Loucy (cell line): ENCODE measurements around the gene TRAPPC13.

Experiments
- H2AFZ ChIP-seq: fragments of 200-600 bp; sonication (generic); 2 replicates; pipeline ENCODE4 v1.6.0; 2016; ENCODE audit warnings: antibody characterized with exemption, mild to moderate bottlenecking, low read length, moderate library complexity
- H3F3A ChIP-seq: fragments of 200-600 bp; 2 replicates; pipeline ENCODE4 v1.6.0; 2016; ENCODE audit warnings: antibody characterized with exemption, low read depth, mild to moderate bottlenecking
- H3K27me3 ChIP-seq: fragments of 200-600 bp; sonication (generic); 2 replicates; pipeline ENCODE4 v1.6.1; 2014; ENCODE audit warnings: low read length, mild to moderate bottlenecking; ENCODE audit not compliant: insufficient read depth, poor library complexity, severe bottlenecking
- H3K36me3 ChIP-seq: fragments of 200-600 bp; sonication (generic); 2 replicates; pipeline ENCODE4 v1.6.1; 2016; ENCODE audit warnings: low read length; ENCODE audit not compliant: insufficient read depth
- H3K4me1 ChIP-seq: fragments of 200-600 bp; sonication (generic); 2 replicates; pipeline ENCODE4 v1.5.1; 2014; ENCODE audit warnings: low read length, mild to moderate bottlenecking; ENCODE audit not compliant: insufficient read depth, poor library complexity, severe bottlenecking
- H3K4me2 ChIP-seq: fragments of 200-600 bp; sonication (generic); 2 replicates; pipeline ENCODE4 v1.6.0; 2014; ENCODE audit warnings: antibody characterized with exemption, low read length, low read depth, mild to moderate bottlenecking; ENCODE audit not compliant: poor library complexity, severe bottlenecking
- H3K4me3 ChIP-seq: fragments of 200-600 bp; sonication (generic); 2 replicates; pipeline ENCODE4 v1.5.1; 2014; ENCODE audit warnings: low read length, mild to moderate bottlenecking, mixed read lengths; ENCODE audit not compliant: poor library complexity, severe bottlenecking
- H3K79me2 ChIP-seq: fragments of 200-600 bp; sonication (generic); 2 replicates; pipeline ENCODE4 v1.6.1; 2014; ENCODE audit warnings: low read length; ENCODE audit not compliant: insufficient read depth
- H3K9ac ChIP-seq: fragments of 200-600 bp; sonication (generic); 2 replicates; pipeline ENCODE4 v1.6.0; 2014; ENCODE audit warnings: mild to moderate bottlenecking, low read depth, low read length, moderate library complexity; ENCODE audit not compliant: poor library complexity, severe bottlenecking
- H3K9me2 ChIP-seq: fragments of 200-600 bp; sonication (generic); replicated peaks from 2 replicates; pipeline ENCODE4 v1.6.1; 2016; ENCODE audit warnings: low read depth, low read length, mixed read lengths
- H3K9me3 ChIP-seq: fragments of 200-600 bp; sonication (generic); 2 replicates; pipeline ENCODE4 v1.6.1; 2014; ENCODE audit warnings: mild to moderate bottlenecking, antibody characterized with exemption, low read length, low read depth; ENCODE audit not compliant: insufficient read depth
- H4K20me1 ChIP-seq: fragments of 200-600 bp; sonication (generic); 2 replicates; pipeline ENCODE4 v1.6.0; 2014; ENCODE audit warnings: antibody characterized with exemption, low read length, mild to moderate bottlenecking; ENCODE audit not compliant: insufficient read depth, poor library complexity, severe bottlenecking
- EZH2phosphoT487 ChIP-seq: fragments of 200-600 bp; IDR thresholded peaks from 2 replicates; pipeline ENCODE4 v1.6.1; 2018; ENCODE audit warnings: antibody characterized with exemption, mild to moderate bottlenecking, moderate library complexity, borderline replicate concordance
- TF ChIP-seq, protein P1 (sequence below): fragments of 200-600 bp; sonication (generic); conservative IDR thresholded peaks from 2 replicates; pipeline ENCODE4 v1.5.1; 2014; ENCODE audit warnings: mild to moderate bottlenecking, antibody characterized with exemption, low read length

Gene TRAPPC13

DNA sequence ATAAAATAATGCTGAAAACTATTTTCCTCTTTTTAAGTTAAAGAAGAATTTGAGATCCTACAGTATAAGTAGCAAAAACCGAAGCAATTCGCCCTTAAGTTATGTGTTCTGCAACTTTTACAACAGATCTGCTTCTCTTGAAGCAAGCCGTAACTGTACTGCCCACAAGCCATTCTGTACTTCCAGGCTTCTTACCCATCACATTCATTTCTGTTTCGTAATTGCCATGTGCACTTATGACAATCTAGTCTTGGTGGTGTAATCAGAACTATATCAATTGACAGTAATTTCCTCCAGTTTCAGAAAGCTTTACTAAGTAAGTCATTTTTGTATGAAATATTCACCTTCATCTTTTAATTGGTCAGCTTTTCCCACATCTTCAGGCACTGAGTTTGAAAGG lies 83.3 kb downstream of the TRAPPC13 start:
- H3K9me2 ChIP-seq: no peaks in the 10 kb centered on the region
- H3K27me3 ChIP-seq: no peaks in the 10 kb centered on the region
- no peaks in the 10 kb centered on the region for H4K20me1 ChIP-seq
- no peak overlapping the region for H3K9ac ChIP-seq
- H3K4me3 ChIP-seq: no peak overlapping the region
- H3K4me2 ChIP-seq: no peak overlapping the region
- H3F3A ChIP-seq: no peaks in the 10 kb centered on the region
- H3K79me2 ChIP-seq: no peaks in the 10 kb centered on the region
- no peak overlapping the region for H2AFZ ChIP-seq
- H3K36me3 ChIP-seq: no peaks in the 10 kb centered on the region
- no peak for TF ChIP-seq EZH2phosphoT487
- TF ChIP-seq, protein P1, sequence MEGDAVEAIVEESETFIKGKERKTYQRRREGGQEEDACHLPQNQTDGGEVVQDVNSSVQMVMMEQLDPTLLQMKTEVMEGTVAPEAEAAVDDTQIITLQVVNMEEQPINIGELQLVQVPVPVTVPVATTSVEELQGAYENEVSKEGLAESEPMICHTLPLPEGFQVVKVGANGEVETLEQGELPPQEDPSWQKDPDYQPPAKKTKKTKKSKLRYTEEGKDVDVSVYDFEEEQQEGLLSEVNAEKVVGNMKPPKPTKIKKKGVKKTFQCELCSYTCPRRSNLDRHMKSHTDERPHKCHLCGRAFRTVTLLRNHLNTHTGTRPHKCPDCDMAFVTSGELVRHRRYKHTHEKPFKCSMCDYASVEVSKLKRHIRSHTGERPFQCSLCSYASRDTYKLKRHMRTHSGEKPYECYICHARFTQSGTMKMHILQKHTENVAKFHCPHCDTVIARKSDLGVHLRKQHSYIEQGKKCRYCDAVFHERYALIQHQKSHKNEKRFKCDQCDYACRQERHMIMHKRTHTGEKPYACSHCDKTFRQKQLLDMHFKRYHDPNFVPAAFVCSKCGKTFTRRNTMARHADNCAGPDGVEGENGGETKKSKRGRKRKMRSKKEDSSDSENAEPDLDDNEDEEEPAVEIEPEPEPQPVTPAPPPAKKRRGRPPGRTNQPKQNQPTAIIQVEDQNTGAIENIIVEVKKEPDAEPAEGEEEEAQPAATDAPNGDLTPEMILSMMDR: no peak
- H3K9me3 ChIP-seq: no peaks in the 10 kb centered on the region
- H3K4me1 ChIP-seq: no peaks in the 10 kb centered on the region
